Esophagus squamous epithelium (tissue), 5 donors: ENCODE results near the gene DNAJC1. TPM values are rescaled to one million over a fixed set of nuclear protein-coding genes. Genes with fewer than 3 reads are reported as not detected.

Experiments
- DNase-seq: peaks from one replicate; lab custom pipeline; 2025; lab: John Stamatoyannopoulos, UW
- H3K27ac ChIP-seq, 4 donors: fragments of 200-600 bp; sonication (generic); one replicate each; pipeline ENCODE4 v1.5.1; 2016 to 2019; ENCODE audit warnings: mild to moderate bottlenecking in 1 of 4
- H3K27me3 ChIP-seq, 4 donors: fragments of 200-600 bp; sonication (generic); 1 replicate in 3 of 4; 2 replicates in 1 of 4; pipeline versions ENCODE4 v1.5.1 to v1.6.0; 2017 to 2021; ENCODE audit warnings: antibody characterized with exemption in 1 of 4
- H3K36me3 ChIP-seq, 3 donors: fragments of 200-600 bp; sonication (generic); one replicate each; pipeline ENCODE4 v1.5.1; 2016 to 2019
- H3K4me1 ChIP-seq, 3 donors: fragments of 200-600 bp; sonication (generic); one replicate each; pipeline ENCODE4 v1.5.1; 2017 to 2019
- H3K4me3 ChIP-seq, 4 donors: fragments of 200-600 bp; sonication (generic); 1 replicate in 3 of 4; 2 replicates in 1 of 4; pipeline ENCODE4 v1.5.1; 2016 to 2019; ENCODE audit warnings: mild to moderate bottlenecking in 2 of 4, moderate library complexity in 1 of 4
- H3K9me3 ChIP-seq, 3 donors: fragments of 200-600 bp; sonication (generic); one replicate each; pipeline ENCODE4 v1.5.1; 2016 to 2019
- POLR2A ChIP-seq, 4 donors: fragments of 450-650 bp; IDR thresholded peaks; one replicate each; pipeline ENCODE4 v1.6.1; 2017; ENCODE audit warnings: antibody characterized with exemption in 4 of 4, mild to moderate bottlenecking in 4 of 4, moderate library complexity in 3 of 4
- WGBS, 2 donors: methylation state at CpG; one replicate each; pipeline ENCODE4 v1.1.5; 2018; 5-methylcytosine and 5-hydroxymethylcytosine counted together
- intact Hi-C: fragments of 100-400 bp; cut with DNase I; formaldehyde crosslinking; loops from one replicate; pipeline ENCODE4 v1.15.0; 2022
- total RNA-seq, 4 donors: library from RNA; depleted of rRNA; stranded (reverse); fragments of >200 nt; gene quantifications; one replicate each; pipeline ENCODE4 v1.1.0, GENCODE V29; 2016
- TF ChIP-seq, protein P1 (sequence below), 6 experiments: fragments of 450-650 bp in 4 of 6; fragments of 200-600 bp in 2 of 6; sonication (generic) in 2 of 6; IDR thresholded peaks; one replicate each; pipeline ENCODE4 v1.5.1; 2016 to 2019; ENCODE audit warnings: antibody characterized with exemption in 6 of 6, mild to moderate bottlenecking in 4 of 6, moderate library complexity in 4 of 6
- donor health status: DM: yes; HTN: yes; CAD: no.

The DNAJC1 gene
- total RNA-seq, 4 donors from 2014 or later, result 36.1 to 84.8 (median 43.6) TPM

DNA sequence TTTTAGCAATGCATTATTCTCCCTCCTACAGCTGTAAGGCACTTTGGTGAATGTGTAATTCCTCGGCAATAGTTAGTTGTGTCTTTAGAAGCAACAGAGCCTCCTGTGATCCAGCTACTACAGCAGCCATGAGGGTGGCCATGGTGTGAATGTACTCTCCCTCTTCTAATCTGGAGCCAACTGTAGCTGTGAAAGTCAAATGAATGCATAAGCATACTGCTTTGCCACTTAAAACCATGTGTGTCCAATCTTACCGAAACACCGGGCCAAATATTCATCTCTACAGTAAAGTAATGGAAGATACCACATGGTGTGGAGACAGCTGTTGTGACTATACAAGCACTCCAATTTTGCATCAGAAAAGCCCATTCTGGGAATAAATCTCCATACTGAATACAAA is 195.0 kb downstream of the DNAJC1 start:
- peaks cover 0 to 3% (median 0%) of the 10 kb centered on the region in 3 donors for H3K36me3 ChIP-seq
- no peak overlapping the region for H3K27ac ChIP-seq
- no peaks in the 10 kb centered on the region for H3K27me3 ChIP-seq
- peaks cover 0 to 10% (median 0%) of the 10 kb centered on the region in 3 donors for H3K4me1 ChIP-seq
- WGBS, 2 donors, result 92 to 97% methylated on average over 3 of the region's 3 CpGs
- TF ChIP-seq, protein P1, sequence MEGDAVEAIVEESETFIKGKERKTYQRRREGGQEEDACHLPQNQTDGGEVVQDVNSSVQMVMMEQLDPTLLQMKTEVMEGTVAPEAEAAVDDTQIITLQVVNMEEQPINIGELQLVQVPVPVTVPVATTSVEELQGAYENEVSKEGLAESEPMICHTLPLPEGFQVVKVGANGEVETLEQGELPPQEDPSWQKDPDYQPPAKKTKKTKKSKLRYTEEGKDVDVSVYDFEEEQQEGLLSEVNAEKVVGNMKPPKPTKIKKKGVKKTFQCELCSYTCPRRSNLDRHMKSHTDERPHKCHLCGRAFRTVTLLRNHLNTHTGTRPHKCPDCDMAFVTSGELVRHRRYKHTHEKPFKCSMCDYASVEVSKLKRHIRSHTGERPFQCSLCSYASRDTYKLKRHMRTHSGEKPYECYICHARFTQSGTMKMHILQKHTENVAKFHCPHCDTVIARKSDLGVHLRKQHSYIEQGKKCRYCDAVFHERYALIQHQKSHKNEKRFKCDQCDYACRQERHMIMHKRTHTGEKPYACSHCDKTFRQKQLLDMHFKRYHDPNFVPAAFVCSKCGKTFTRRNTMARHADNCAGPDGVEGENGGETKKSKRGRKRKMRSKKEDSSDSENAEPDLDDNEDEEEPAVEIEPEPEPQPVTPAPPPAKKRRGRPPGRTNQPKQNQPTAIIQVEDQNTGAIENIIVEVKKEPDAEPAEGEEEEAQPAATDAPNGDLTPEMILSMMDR (IDR thresholded peaks at IDR 0.05), result no peak
- no peak for TF ChIP-seq POLR2A (IDR thresholded peaks at IDR 0.05)
- peaks cover 0 to 5% (median 0%) of the 10 kb centered on the region in 3 donors for H3K9me3 ChIP-seq
- no peak for DNase-seq
- intact Hi-C loops, result no loop called here
- no peak overlapping the region for H3K4me3 ChIP-seq

DNA sequence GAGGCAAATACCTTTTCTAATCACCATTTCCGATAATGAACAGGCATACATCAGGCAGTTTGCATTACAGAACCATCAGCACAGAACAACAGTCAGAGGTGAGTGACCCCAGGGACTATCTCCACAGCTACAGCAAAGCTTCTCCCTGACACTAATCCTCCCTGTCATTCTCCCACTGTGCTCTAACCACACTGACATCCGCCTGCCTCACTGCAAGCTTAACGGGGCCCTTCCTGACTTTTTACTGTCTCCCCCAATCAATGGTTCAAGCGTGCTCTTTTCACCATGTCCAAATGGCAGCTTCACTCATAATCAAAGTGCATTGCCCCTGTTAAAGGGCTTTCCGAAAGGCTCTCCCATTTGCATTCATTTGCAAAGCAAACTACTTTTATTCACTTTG is 196.3 kb downstream of the DNAJC1 start:
- Histone ChIP-seq H3K27me3 (no peaks in the 10 kb centered on the region), H3K36me3 (no peaks in the 10 kb centered on the region), H3K4me3 (no peak overlapping the region), H3K27ac (no peak overlapping the region), H3K9me3 (no peaks in the 10 kb centered on the region), H3K4me1 (peaks cover 0 to 10% (median 0%) of the 10 kb centered on the region in 3 donors)
- no peak for DNase-seq
- TF ChIP-seq, protein P1 (IDR thresholded peaks at IDR 0.05), result no peak
- no peak for TF ChIP-seq POLR2A (IDR thresholded peaks at IDR 0.05)
- 76 to 82% methylated on average over 5 of the region's 5 CpGs for WGBS, 2 donors
- intact Hi-C loops, result no loop called here

DNA sequence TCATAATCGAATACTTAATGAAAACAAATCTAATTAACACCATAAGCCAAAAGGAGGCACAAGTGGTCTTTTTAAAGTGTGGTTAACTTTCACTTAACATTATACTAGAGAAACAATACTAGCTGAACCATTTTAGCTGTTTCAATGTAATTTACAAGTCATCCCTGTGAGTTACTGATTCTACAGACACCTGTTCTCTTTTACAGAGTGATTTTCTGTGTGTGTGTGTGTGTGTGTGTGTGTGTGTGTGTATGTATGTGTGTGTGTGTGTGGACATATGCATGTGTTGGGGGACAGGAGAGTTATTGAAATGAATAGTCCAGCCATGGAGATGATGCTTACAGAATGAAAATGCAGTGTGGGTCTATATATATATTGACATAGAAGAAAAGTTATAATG is 200.2 kb downstream of the DNAJC1 start:
- Histone ChIP-seq H3K4me3 (no peak overlapping the region), H3K36me3 (peaks cover 0 to 4% (median 0%) of the 10 kb centered on the region in 3 donors), H3K4me1 (no peaks in the 10 kb centered on the region), H3K27me3 (no peaks in the 10 kb centered on the region), H3K27ac (no peak overlapping the region), H3K9me3 (no peaks in the 10 kb centered on the region)
- no peak for DNase-seq
- intact Hi-C loops, result no loop called here
- TF ChIP-seq POLR2A (IDR thresholded peaks at IDR 0.05), result no peak
- TF ChIP-seq, protein P1 (IDR thresholded peaks at IDR 0.05), result no peak
- 0 to 35% methylated on average over 1 of the region's 1 CpG for WGBS, 2 donors

DNA sequence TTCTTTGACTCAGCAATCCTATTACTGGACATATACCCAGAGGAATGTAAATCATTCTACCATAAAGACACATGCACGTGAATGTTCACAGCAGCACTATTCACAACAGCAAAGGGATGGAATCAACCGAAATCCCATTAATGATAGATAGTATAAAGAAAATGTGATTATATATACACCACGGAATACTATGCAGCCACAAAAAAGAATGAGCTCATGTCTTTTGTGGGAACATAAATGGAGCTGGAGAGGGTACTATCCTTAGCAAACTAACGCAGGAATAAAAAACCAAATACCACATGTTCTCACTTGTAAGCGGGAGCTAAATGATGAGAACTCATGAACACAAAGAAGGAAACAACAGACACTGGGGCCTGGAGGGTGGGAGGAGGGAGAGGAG is 201.9 kb downstream of the DNAJC1 start:
- peaks cover 0 to 4% (median 0%) of the 10 kb centered on the region in 3 donors for H3K36me3 ChIP-seq
- intact Hi-C loops, result no loop called here
- DNase-seq, result no peak
- no peaks in the 10 kb centered on the region for H3K27me3 ChIP-seq
- no peak overlapping the region for H3K4me3 ChIP-seq
- WGBS, 2 donors, result 91 to 94% methylated on average over 5 of the region's 5 CpGs
- no peaks in the 10 kb centered on the region for H3K9me3 ChIP-seq
- no peak overlapping the region for H3K27ac ChIP-seq
- H3K4me1 ChIP-seq, result no peaks in the 10 kb centered on the region
- no peak for TF ChIP-seq POLR2A (IDR thresholded peaks at IDR 0.05)
- TF ChIP-seq, protein P1 (IDR thresholded peaks at IDR 0.05), result no peak

DNA sequence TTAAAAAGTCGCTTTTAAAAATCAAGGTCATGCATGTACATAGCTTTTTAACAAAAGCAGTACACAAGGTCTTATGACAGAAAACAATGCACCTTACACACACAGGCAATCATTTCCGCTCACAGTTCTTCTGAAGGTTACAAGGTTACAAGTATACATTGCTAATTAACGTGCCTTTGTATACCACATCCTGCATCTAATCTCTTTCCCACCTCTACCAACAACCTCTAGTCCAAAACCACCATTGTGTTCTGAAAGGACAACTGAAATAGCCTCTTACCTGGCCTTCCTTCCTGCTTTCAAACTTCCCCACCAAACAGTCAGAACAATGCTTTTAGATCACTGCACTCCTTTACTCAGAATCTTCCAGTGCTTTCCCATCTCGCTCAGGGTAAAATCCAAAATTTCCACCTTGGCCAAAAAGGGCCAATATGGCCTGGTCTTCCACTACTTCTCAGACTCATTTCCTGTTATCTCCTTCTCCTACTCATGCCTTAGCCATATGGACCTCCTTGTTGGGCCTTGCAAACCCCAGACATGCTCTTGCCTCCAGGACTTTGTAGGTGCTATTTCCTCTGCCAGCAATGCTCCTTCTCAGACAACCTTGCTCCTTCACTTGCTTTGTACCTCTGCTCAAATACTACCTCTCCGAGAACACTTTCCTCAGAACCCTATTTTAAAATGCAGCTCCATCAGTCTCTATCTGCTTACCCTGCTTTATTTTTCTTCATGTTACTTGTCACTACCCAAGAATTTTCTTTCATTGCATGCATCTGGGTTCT is 205.4 kb downstream of the DNAJC1 start:
- Histone ChIP-seq H3K4me3 (no peak overlapping the region), H3K27me3 (no peaks in the 10 kb centered on the region), H3K9me3 (no peaks in the 10 kb centered on the region), H3K27ac (no peak overlapping the region), H3K4me1 (no peaks in the 10 kb centered on the region), H3K36me3 (peaks cover 0 to 4% (median 0%) of the 10 kb centered on the region in 3 donors)
- TF ChIP-seq POLR2A (IDR thresholded peaks at IDR 0.05), result no peak
- TF ChIP-seq, protein P1 (IDR thresholded peaks at IDR 0.05), result no peak
- intact Hi-C loops, result no loop called here
- no peak for DNase-seq
- WGBS, 2 donors, result 91 to 92% methylated on average over 5 of the region's 5 CpGs
